Osteoblast (primary cell): ENCODE data around the gene SPIRE1. TPM values are rescaled to one million over a fixed set of nuclear protein-coding genes. Genes with fewer than 3 reads are reported as not detected.

Source experiments
- DNase-seq: peaks from one replicate; pipeline ENCODE4 v3.0.0; 2011; ENCODE audit warnings: low spot score, mixed read lengths; ENCODE audit not compliant: insufficient read length; ENCODE audit errors: missing footprints
- H2AFZ ChIP-seq: 2 replicates; pipeline ENCODE4 v1.6.0; 2011; ENCODE audit warnings: mild to moderate bottlenecking, low read length
- H3K27ac ChIP-seq: 2 replicates; pipeline ENCODE4 v1.5.1; 2011; ENCODE audit warnings: mild to moderate bottlenecking, low read depth, low read length, moderate library complexity
- H3K27me3 ChIP-seq: 2 replicates; pipeline ENCODE4 v1.6.0; 2012; ENCODE audit warnings: mild to moderate bottlenecking, control low read depth, inconsistent platforms, low read length, moderate library complexity; ENCODE audit not compliant: insufficient read depth
- H3K36me3 ChIP-seq: 2 replicates; pipeline ENCODE4 v1.5.1; 2011; ENCODE audit warnings: mild to moderate bottlenecking, low read length, control low read depth, moderate library complexity; ENCODE audit not compliant: insufficient read depth
- H3K4me1 ChIP-seq: 2 replicates; pipeline ENCODE4 v1.5.1; 2011; ENCODE audit warnings: mild to moderate bottlenecking, low read length, control low read depth, moderate library complexity; ENCODE audit not compliant: insufficient read depth
- H3K4me2 ChIP-seq: 2 replicates; pipeline ENCODE4 v1.6.0; 2011; ENCODE audit warnings: mild to moderate bottlenecking, low read length; ENCODE audit not compliant: insufficient read depth
- H3K4me3 ChIP-seq: fragments of 200-600 bp; sonication (generic); 3 replicates; pipeline ENCODE4 v1.5.1; 2012; ENCODE audit warnings: mild to moderate bottlenecking, low read length, inconsistent platforms; ENCODE audit not compliant: insufficient read depth
- H3K79me2 ChIP-seq: 2 replicates; pipeline ENCODE4 v1.6.0; 2012; ENCODE audit warnings: mild to moderate bottlenecking, low read length, control low read depth, inconsistent platforms; ENCODE audit not compliant: insufficient read depth
- H3K9me3 ChIP-seq: 2 replicates; pipeline ENCODE4 v1.5.1; 2011; ENCODE audit warnings: low read depth, low read length, control low read depth
- H4K20me1 ChIP-seq: 2 replicates; pipeline ENCODE4 v1.6.0; 2012; ENCODE audit warnings: mild to moderate bottlenecking, low read length, control low read depth; ENCODE audit not compliant: insufficient read depth
- total RNA-seq: library from RNA; depleted of rRNA; stranded (reverse); fragments of >200 nt; gene quantifications from 2 replicates; pipeline ENCODE4 v1.2.3, GENCODE V29; 2012
- TF ChIP-seq, protein P1 (sequence below): IDR thresholded peaks from 2 replicates; pipeline ENCODE4 v1.5.1; 2011; ENCODE audit warnings: mild to moderate bottlenecking, low read depth, low read length, moderate library complexity; ENCODE audit errors: extremely low read depth

The SPIRE1 gene
- total RNA-seq, 1 donor, result 64.4 TPM

DNA sequence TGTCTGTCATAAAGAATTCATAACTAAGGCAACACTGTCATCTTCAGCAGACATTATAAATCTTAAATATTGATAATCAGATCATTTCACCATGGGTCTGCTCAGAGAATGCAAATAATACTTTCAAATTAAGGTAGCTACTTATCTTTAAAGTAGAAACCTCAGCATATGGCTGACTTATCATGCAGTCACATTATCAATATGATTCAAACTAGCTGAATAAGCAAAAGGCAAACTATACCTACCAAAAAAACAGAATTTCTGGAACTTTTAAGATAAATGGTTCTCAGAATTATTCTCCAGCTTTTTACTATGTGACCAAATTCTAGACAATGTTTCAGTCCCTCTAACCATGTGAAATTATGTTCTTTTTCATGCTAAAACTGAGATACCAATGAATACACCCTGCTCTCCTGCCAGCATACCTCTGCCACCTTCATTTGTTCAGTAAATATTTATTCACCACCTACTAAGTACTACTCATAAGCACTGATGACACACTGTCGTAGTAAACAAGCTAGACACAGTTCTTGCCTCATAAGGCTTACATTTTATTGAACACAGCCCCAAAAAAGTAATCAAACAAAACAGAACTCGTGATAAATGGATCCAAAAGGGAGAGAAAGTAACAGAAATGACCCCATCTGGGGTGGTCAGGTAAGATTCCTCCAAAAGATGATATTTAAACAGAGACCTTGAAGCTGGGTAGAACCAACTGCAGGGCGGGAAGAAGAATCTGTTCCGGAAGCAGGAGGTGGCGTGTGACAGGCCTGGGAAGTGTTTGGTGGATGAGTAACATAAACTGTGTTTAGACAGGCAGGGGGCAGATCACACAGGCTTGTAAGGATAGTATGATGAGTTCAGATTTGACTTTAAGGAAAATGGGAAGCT is 17.7 kb downstream of the SPIRE1 start:
- peak overlapping the region; percentile 3 for H3K4me3 ChIP-seq
- peak overlapping the region; percentile 91 for H3K27ac ChIP-seq
- H2AFZ ChIP-seq, result no peak overlapping the region
- H3K4me1 ChIP-seq, result peaks cover 39% of the 10 kb centered on the region
- no peaks in the 10 kb centered on the region for H3K9me3 ChIP-seq
- H3K79me2 ChIP-seq, result peaks cover 81% of the 10 kb centered on the region
- no peaks in the 10 kb centered on the region for H3K36me3 ChIP-seq
- H3K4me2 ChIP-seq, result peak overlapping the region; percentile 63
- TF ChIP-seq, protein P1, sequence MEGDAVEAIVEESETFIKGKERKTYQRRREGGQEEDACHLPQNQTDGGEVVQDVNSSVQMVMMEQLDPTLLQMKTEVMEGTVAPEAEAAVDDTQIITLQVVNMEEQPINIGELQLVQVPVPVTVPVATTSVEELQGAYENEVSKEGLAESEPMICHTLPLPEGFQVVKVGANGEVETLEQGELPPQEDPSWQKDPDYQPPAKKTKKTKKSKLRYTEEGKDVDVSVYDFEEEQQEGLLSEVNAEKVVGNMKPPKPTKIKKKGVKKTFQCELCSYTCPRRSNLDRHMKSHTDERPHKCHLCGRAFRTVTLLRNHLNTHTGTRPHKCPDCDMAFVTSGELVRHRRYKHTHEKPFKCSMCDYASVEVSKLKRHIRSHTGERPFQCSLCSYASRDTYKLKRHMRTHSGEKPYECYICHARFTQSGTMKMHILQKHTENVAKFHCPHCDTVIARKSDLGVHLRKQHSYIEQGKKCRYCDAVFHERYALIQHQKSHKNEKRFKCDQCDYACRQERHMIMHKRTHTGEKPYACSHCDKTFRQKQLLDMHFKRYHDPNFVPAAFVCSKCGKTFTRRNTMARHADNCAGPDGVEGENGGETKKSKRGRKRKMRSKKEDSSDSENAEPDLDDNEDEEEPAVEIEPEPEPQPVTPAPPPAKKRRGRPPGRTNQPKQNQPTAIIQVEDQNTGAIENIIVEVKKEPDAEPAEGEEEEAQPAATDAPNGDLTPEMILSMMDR, result peak; percentile 8
- peak; percentile 79 for DNase-seq
- no peaks in the 10 kb centered on the region for H4K20me1 ChIP-seq
- no peaks in the 10 kb centered on the region for H3K27me3 ChIP-seq

DNA sequence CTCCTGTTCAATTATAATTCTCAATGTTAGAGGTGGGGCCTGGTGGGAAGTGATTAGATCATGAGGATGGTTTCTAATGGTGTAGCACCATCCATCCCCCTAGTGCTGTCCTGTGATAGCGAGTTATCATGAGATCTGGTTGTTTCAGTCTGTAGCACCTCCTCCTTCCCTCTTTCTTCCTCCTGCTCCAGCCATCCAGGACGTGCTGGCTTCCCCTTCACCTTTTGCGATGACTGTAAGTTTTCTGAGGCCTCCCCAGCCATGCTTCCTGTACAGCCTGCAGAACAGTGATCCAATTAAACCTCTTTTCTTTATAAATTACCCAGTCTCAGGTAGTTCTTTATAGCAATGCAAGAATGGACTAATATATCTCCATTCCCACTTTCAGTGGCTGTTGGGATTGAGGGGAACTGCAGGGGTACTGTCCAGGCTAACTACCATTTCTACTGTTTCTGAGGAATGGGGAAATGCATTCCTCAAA is 19.2 kb downstream of the SPIRE1 start:
- Histone ChIP-seq H3K27ac (peak overlapping the region; percentile 94), H3K9me3 (no peaks in the 10 kb centered on the region), H3K4me2 (no peak overlapping the region), H3K79me2 (peaks cover 77% of the 10 kb centered on the region), H3K4me1 (peaks cover 33% of the 10 kb centered on the region), H4K20me1 (no peaks in the 10 kb centered on the region), H3K27me3 (no peaks in the 10 kb centered on the region), H3K36me3 (no peaks in the 10 kb centered on the region), H3K4me3 (no peak overlapping the region), H2AFZ (no peak overlapping the region)
- TF ChIP-seq, protein P1, result no peak
- no peak for DNase-seq

DNA sequence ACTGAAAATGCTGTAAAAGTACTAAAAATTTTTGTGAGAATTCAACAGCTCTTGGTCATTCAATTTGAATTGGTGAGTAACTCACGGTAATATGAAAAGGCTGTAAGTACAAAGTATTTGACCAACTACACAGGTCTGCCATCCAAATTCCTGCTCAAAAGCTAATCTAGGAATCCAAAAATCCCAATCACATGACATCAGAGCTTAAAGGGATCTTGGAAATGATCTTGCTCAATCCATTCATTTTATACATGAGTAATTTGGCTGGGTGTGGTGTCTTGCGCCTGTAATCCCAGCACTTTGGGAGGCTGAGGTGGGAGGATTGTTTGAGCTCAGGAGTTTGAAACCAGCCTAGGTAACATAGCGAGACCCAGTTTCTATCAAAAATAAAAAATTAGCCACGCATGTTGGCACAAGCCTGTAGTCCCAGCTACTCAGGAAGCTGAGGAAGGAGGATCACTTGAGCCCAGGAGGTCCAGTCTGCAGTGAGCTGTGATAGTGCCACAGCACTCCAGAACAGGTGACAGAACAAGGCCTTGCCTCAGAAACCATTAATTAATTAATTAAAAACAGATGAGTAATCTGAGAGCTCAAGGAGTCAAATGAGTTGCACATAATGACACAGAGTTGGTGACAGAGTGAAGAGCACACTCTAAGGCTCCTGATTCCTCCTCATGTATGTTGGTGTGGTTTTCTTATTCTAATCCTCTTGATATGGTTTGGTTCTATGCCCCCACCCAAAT is 19.8 kb downstream of the SPIRE1 start:
- DNase-seq, result no peak
- Histone ChIP-seq H3K79me2 (peaks cover 72% of the 10 kb centered on the region), H3K4me3 (no peak overlapping the region), H3K36me3 (no peaks in the 10 kb centered on the region), H3K9me3 (no peaks in the 10 kb centered on the region), H4K20me1 (no peaks in the 10 kb centered on the region), H3K27ac (peak overlapping the region; percentile 94), H3K4me2 (peak overlapping the region; percentile 26), H3K4me1 (peaks cover 27% of the 10 kb centered on the region), H3K27me3 (no peaks in the 10 kb centered on the region), H2AFZ (no peak overlapping the region)
- TF ChIP-seq, protein P1, result no peak

DNA sequence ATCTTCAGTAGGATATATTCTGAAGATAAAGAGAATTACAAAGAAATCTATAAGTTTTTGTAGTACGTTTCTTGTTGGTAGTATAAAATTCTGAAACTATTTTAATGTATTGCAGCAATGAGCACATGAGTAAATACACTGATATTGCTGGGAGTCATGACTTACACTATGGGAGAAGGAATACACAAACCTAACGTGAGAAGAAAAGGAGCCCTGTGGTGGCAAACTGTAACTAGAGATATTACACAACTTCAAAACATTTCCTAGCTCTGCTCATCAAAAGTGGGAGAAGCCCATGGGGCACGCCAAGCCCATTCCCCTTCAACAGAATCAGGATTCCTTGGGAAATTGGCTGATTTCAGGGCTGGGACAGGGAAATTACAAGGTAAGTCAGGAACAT is 20.5 kb downstream of the SPIRE1 start:
- H3K4me1 ChIP-seq, result peaks cover 25% of the 10 kb centered on the region
- H3K9me3 ChIP-seq, result no peaks in the 10 kb centered on the region
- no peaks in the 10 kb centered on the region for H4K20me1 ChIP-seq
- no peaks in the 10 kb centered on the region for H3K36me3 ChIP-seq
- no peak overlapping the region for H3K4me3 ChIP-seq
- TF ChIP-seq, protein P1, result no peak
- DNase-seq, result peak; percentile 60
- peaks cover 67% of the 10 kb centered on the region for H3K79me2 ChIP-seq
- peak overlapping the region; percentile 94 for H3K27ac ChIP-seq
- peak overlapping the region; percentile 26 for H3K4me2 ChIP-seq
- H3K27me3 ChIP-seq, result no peaks in the 10 kb centered on the region
- no peak overlapping the region for H2AFZ ChIP-seq
